H1 (cell line): ENCODE results near the gene ACER3. TPM values are rescaled to one million over a fixed set of nuclear protein-coding genes. Genes with fewer than 3 reads are reported as not detected.

Experiments used
- KDM1A ChIP-seq: fragments of 200-600, 300-600 bp; sonication (generic); IDR thresholded peaks from 2 replicates; pipeline ENCODE4 v1.7.1; 2016; ENCODE audit warnings: mild to moderate bottlenecking, low read length, borderline replicate concordance
- NANOG ChIP-seq: IDR thresholded peaks from 2 replicates; pipeline ENCODE4 v1.6.1; 2011; ENCODE audit warnings: low read length, low read depth, mild to moderate bottlenecking, inconsistent platforms; ENCODE audit not compliant: insufficient read depth, poor library complexity, severe bottlenecking
- NRF1 ChIP-seq: IDR thresholded peaks from 2 replicates; pipeline ENCODE4 v1.6.1; 2011; ENCODE audit warnings: mild to moderate bottlenecking, low read depth, low read length, improper control_type of control experiment
- polyA plus RNA-seq, 7 experiments: library from polyadenylated mRNA; depleted of rRNA in 3 of 7; stranded (reverse) in 5 of 7; unstranded in 2 of 7; fragments of >200 nt in 5 of 7; fragments of 200-250 nt in 2 of 7; gene quantifications; 1 replicate in 5 of 7; 2 replicates in 1 of 7; 4 replicates in 1 of 7; pipeline versions ENCODE4 v1.2.1 to v1.2.3, GENCODE V29; 2011 to 2013; ENCODE audit warnings: missing spikeins in 2 of 7, mixed read lengths in 2 of 7
- total RNA-seq: library from RNA; stranded (reverse); fragmentation: NEBNext Ultra II Directional; extraction: Animal tissue kit (Norgen Biotek cat#: 25700); gene quantifications from 2 replicates; pipeline ENCODE4 v1.2.1, GENCODE V29; 2021

Gene ACER3
- total and polyA plus RNA-seq, 2 of the 8 experiments (the other 6 are each of a cell fraction or from before 2014, with no cell fraction given) = 5.7 to 16.2 TPM

DNA sequence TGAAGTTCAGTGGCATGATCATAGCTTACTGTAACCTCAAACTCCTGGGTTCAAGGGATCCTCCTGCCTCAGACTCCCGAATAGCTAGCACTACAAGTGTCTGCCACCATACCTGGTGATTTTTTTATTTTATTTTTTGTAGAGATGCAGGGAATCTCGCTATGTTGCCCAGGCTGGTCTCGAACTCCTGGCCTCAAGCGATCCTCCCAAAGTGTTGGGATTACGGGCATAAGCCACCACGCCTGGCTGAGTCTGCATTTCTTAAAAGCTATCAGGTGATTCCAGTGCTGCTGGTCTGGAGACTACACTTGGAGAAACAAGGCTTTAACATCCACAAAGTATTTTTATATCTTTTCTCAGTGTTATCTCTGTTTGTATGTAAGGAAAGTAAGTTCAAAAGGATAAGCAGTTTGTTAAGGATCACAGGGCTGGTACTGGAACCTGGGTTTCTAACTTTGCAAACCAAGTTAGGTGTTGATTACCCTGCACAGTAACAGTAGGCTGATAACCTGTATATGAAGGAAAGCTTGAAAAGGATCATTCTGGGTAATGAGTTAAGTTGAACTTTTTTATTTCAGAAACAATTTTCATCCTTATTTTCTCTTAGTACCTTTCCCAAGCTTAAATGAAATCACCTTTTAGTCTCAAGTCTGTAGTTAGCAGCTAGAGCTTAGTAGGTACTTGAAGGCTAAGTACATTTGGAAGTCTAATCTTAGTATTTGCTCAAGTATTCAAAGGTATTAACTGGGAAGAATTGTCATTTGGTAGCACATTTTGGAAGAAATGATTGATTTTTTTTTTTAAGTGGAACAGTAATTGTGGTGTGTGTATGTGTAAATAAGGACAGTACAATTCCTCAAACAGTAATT lies 12.5 kb downstream of the ACER3 start (continued):
- TF ChIP-seq NANOG = no peak
- no peak for TF ChIP-seq KDM1A
- TF ChIP-seq NRF1 = no peak
